PFSK-1 (cell line): Measurements from ENCODE around the gene ZNF626.

ENCODE experiments used
- FOXP2 ChIP-seq: optimal IDR thresholded peaks from 2 replicates; pipeline ENCODE3; 2011; ENCODE audit warnings: borderline replicate concordance, control low read depth, inconsistent platforms; ENCODE audit not compliant: insufficient read depth; ENCODE audit errors: extremely low read length, extremely low read depth
- POLR2AphosphoS5 ChIP-seq: IDR thresholded peaks from 2 replicates; pipeline ENCODE4 v1.6.1; 2012; ENCODE audit warnings: low read depth, mild to moderate bottlenecking, control low read depth, low read length, moderate library complexity
- SIN3A ChIP-seq: IDR thresholded peaks from 2 replicates; pipeline ENCODE4 v1.6.1; 2012; ENCODE audit warnings: mild to moderate bottlenecking, low read length, moderate library complexity, borderline replicate concordance; ENCODE audit not compliant: insufficient read depth
- TAF1 ChIP-seq: IDR thresholded peaks from 2 replicates; pipeline ENCODE4 v1.6.1; 2012; ENCODE audit warnings: low read length, control low read depth, borderline replicate concordance; ENCODE audit not compliant: insufficient read depth
- TF ChIP-seq, protein P1 (sequence below), 2 experiments: IDR thresholded peaks; 2 replicates each; pipeline versions ENCODE4 v1.6.1 to v1.8.0; 2011 to 2012; ENCODE audit warnings: low read depth in 2 of 2, low read length in 2 of 2, control low read depth in 1 of 2, inconsistent platforms in 1 of 2, mild to moderate bottlenecking in 1 of 2, moderate library complexity in 1 of 2; ENCODE audit not compliant: insufficient read depth in 1 of 2

The ZNF626 gene

DNA sequence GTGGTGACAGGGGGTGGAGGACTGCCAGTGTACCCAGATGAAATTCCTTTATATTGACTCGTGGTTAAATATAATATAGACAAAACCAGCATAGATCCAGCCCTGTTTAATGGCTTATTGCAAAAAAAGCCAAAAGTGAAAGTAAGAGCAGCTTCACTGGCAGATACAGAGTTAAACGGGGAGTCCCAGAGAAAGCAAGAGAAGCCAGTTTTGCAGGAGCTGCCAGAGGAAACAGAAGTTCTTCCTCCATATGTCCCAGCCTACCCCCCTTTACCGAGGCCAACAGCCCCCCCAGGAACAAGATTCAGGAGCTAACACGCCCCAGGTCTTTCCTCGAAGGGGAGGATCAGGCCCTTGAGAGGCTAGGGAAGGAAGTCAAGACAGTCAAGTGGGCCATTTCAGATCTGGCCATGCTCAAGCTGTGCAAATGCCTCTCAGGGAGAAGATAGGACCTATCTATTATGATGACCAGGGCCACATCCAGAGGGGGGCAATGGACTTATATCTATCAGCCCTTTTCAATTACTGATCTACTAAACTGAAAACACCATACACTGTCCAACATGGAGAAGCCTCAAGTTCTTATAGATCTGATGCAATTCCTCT lies 48.6 kb downstream of the ZNF626 start:
- TF ChIP-seq, protein P1, sequence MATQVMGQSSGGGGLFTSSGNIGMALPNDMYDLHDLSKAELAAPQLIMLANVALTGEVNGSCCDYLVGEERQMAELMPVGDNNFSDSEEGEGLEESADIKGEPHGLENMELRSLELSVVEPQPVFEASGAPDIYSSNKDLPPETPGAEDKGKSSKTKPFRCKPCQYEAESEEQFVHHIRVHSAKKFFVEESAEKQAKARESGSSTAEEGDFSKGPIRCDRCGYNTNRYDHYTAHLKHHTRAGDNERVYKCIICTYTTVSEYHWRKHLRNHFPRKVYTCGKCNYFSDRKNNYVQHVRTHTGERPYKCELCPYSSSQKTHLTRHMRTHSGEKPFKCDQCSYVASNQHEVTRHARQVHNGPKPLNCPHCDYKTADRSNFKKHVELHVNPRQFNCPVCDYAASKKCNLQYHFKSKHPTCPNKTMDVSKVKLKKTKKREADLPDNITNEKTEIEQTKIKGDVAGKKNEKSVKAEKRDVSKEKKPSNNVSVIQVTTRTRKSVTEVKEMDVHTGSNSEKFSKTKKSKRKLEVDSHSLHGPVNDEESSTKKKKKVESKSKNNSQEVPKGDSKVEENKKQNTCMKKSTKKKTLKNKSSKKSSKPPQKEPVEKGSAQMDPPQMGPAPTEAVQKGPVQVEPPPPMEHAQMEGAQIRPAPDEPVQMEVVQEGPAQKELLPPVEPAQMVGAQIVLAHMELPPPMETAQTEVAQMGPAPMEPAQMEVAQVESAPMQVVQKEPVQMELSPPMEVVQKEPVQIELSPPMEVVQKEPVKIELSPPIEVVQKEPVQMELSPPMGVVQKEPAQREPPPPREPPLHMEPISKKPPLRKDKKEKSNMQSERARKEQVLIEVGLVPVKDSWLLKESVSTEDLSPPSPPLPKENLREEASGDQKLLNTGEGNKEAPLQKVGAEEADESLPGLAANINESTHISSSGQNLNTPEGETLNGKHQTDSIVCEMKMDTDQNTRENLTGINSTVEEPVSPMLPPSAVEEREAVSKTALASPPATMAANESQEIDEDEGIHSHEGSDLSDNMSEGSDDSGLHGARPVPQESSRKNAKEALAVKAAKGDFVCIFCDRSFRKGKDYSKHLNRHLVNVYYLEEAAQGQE (IDR thresholded peaks at IDR 0.05; ENCODE audit: insufficient read depth in 1 of 2, low read depth in 2 of 2, low read length in 2 of 2) = no peak
- no peak for TF ChIP-seq FOXP2
- TF ChIP-seq SIN3A = no peak
- no peak for TF ChIP-seq POLR2AphosphoS5
- TF ChIP-seq TAF1 = no peak

GRCh38 chr19:20611866-20612265 lies 49.5 kb downstream of the ZNF626 start:
- no peak for TF ChIP-seq POLR2AphosphoS5
- TF ChIP-seq, protein P1 (IDR thresholded peaks at IDR 0.05; ENCODE audit: insufficient read depth in 1 of 2, low read depth in 2 of 2, low read length in 2 of 2) = no peak
- no peak for TF ChIP-seq SIN3A
- no peak for TF ChIP-seq FOXP2
- TF ChIP-seq TAF1 = no peak

- no peak for TF ChIP-seq SIN3A
- no peak for TF ChIP-seq FOXP2
- TF ChIP-seq POLR2AphosphoS5 = no peak
- TF ChIP-seq TAF1 = no peak
- TF ChIP-seq, protein P1 (IDR thresholded peaks at IDR 0.05; ENCODE audit: insufficient read depth in 1 of 2, low read depth in 2 of 2, low read length in 2 of 2) = no peak
These were observed 53.4 kb downstream of the ZNF626 start for GRCh38 chr19:20607943-20608342.
